ENCODE measurements around the gene LAMC3.

LAMC3 gene

DNA sequence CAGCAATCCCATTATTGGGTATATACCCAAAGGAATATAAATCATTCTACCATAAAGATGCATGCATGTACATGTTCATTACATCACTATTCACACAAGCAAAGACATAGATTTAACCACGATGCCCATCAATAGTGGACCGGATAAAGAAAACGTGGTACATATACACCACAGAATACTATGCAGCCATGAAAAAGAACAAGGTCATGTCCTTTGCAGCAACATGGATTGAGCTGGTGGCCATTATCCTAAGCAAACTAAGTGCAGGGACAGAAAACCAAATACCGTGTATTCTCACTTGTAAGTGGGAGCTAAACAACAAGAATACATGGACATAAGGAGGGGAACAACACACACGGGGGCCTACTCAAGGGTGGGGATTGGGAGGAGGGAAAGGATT is 33.8 kb upstream of the LAMC3 start:
- no peak for TF ChIP-seq TOX (CRISPR knock-in tag; IDR thresholded peaks at IDR 0.05; ENCODE audit: borderline replicate concordance)
- no peak for ATAC-seq

DNA sequence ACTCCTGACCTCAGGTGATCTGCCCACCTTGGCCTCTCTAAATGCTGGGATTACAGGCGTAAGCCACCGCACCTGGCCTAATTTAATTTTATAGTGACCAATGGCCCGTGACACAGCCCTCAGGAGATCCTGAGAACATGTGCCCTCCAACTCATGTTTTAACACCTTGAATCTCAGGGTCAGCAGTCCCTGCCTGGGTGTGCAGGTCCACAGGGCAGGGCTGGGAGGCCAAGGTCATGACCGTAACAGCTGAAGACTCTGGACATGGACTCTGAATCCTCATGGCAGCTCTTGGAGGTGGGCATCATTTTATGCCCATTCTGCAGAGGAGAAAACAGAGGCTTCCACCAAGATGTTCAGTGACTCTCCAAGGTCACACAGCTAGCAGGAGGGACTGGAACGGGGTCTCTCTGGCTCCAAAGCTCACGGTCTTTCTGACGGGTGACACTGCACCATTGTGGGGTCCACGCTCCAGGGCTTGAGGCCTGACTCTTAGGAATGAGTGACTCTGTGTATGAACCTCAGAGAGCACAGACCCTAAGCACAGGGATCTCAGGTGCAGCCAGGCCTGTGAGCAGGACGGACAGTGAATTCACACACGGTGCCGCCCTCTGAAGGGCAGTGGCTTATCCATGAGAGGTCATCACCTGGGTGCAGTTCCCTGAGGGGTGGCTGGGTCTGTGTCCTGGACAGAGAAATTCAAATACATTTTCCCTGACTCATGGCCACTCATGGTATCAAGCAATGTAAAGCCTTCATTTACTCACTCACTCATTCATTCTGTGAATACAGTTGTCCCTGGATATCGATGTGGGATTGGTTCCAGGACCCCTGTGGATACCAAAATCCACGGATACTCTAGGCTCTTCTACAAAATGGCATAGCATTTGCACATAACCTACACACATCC is 32.8 kb upstream of the LAMC3 start:
- TF ChIP-seq SNAI2 (CRISPR knock-in tag; IDR thresholded peaks at IDR 0.05) (no peak), ZNF565 (CRISPR knock-in tag; conservative IDR thresholded peaks at IDR 0.05; ENCODE audit: low read depth) (no peak), ZNF70 (CRISPR knock-in tag; IDR thresholded peaks at IDR 0.05) (no peak), ARNTL (CRISPR knock-in tag; IDR thresholded peaks at IDR 0.05; ENCODE audit: borderline replicate concordance, low read depth) (no peak), ZFP3 (CRISPR knock-in tag; IDR thresholded peaks at IDR 0.05) (no peak), ZNF8 (CRISPR knock-in tag; IDR thresholded peaks at IDR 0.05) (no peak), CREB5 (CRISPR knock-in tag; IDR thresholded peaks at IDR 0.05; ENCODE audit: low read depth) (no peak), TOX (CRISPR knock-in tag; IDR thresholded peaks at IDR 0.05; ENCODE audit: borderline replicate concordance) (no peak), POU6F1 (CRISPR knock-in tag; IDR thresholded peaks at IDR 0.05; ENCODE audit: borderline replicate concordance, low read depth) (no peak), PPARA (CRISPR knock-in tag; IDR thresholded peaks at IDR 0.05; ENCODE audit: borderline replicate concordance) (no peak), GLIS3 (CRISPR knock-in tag; IDR thresholded peaks at IDR 0.05) (no peak), ZFP30 (CRISPR knock-in tag; IDR thresholded peaks at IDR 0.05) (no peak), CSDC2 (CRISPR knock-in tag; IDR thresholded peaks at IDR 0.05) (no peak)
- TF ChIP-seq, protein P1, sequence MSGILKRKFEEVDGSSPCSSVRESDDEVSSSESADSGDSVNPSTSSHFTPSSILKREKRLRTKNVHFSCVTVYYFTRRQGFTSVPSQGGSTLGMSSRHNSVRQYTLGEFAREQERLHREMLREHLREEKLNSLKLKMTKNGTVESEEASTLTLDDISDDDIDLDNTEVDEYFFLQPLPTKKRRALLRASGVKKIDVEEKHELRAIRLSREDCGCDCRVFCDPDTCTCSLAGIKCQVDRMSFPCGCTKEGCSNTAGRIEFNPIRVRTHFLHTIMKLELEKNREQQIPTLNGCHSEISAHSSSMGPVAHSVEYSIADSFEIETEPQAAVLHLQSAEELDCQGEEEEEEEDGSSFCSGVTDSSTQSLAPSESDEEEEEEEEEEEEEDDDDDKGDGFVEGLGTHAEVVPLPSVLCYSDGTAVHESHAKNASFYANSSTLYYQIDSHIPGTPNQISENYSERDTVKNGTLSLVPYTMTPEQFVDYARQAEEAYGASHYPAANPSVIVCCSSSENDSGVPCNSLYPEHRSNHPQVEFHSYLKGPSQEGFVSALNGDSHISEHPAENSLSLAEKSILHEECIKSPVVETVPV (CRISPR knock-in tag; IDR thresholded peaks at IDR 0.05), result no peak
- no peak for ATAC-seq

- ATAC-seq, result no peak
- TF ChIP-seq, protein P1 (CRISPR knock-in tag; IDR thresholded peaks at IDR 0.05), result no peak
- TF ChIP-seq ARNTL (CRISPR knock-in tag; IDR thresholded peaks at IDR 0.05; ENCODE audit: borderline replicate concordance, low read depth), result no peak
- no peak for TF ChIP-seq RARB (CRISPR knock-in tag; IDR thresholded peaks at IDR 0.05)
- TF ChIP-seq POU6F1 (CRISPR knock-in tag; IDR thresholded peaks at IDR 0.05; ENCODE audit: borderline replicate concordance, low read depth), result no peak
- no peak for TF ChIP-seq ISL1 (CRISPR knock-in tag; IDR thresholded peaks at IDR 0.05)
- no peak for TF ChIP-seq GLIS3 (CRISPR knock-in tag; IDR thresholded peaks at IDR 0.05)
- TF ChIP-seq ZNF565 (CRISPR knock-in tag; conservative IDR thresholded peaks at IDR 0.05; ENCODE audit: low read depth), result no peak
- no peak for TF ChIP-seq ESRRG (CRISPR knock-in tag; IDR thresholded peaks at IDR 0.05)
- no peak for TF ChIP-seq BACH2 (CRISPR knock-in tag; IDR thresholded peaks at IDR 0.05; ENCODE audit: borderline replicate concordance)
Observed at GRCh38 chr9:130977811-130978221, 31.2 kb upstream of the LAMC3 start.

DNA sequence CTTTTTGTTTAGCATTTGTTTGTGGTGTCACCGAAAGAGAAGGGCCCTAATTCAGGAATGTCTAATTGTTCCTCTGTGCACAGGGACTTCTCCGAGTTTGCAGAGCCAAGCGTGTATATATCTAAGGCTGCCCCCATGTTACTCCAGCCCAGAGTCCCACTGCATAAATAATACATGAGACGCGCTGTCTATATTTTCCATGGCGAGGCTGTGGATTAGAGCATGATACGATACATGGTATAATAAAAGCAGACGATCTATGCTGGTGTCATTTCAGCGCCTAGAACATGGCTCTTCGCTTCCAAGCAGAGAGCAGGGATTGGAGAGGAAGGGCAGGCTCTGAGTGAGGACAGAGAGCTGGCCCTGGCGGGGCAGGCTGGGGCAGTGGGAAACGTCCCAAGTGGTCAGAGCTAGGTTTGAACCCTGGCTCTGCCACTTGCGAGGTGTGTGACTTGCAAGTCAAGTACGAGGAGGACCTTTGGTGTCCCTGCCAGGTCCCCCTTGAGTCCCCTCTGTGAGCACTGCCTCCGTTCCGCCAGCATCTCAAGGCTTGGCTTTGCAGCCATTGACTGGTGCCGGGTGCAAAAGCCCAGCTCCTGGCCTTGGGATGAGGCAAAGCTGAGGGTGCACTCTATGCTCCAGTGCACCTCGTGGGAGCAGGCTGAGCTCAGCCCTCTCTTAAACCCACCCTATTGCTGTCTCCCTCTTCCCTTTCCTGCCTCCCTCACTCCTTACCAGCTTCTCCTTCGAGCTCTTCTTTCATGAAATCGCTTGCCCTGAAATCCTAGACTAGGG is 29.2 kb upstream of the LAMC3 start:
- no peak for ATAC-seq
- TF ChIP-seq, protein P2, sequence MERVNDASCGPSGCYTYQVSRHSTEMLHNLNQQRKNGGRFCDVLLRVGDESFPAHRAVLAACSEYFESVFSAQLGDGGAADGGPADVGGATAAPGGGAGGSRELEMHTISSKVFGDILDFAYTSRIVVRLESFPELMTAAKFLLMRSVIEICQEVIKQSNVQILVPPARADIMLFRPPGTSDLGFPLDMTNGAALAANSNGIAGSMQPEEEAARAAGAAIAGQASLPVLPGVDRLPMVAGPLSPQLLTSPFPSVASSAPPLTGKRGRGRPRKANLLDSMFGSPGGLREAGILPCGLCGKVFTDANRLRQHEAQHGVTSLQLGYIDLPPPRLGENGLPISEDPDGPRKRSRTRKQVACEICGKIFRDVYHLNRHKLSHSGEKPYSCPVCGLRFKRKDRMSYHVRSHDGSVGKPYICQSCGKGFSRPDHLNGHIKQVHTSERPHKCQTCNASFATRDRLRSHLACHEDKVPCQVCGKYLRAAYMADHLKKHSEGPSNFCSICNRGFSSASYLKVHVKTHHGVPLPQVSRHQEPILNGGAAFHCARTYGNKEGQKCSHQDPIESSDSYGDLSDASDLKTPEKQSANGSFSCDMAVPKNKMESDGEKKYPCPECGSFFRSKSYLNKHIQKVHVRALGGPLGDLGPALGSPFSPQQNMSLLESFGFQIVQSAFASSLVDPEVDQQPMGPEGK (CRISPR knock-in tag; IDR thresholded peaks at IDR 0.05; ENCODE audit: borderline replicate concordance), result no peak
- TF ChIP-seq ISL1 (CRISPR knock-in tag; IDR thresholded peaks at IDR 0.05), result no peak
- no peak for TF ChIP-seq OSR1 (CRISPR knock-in tag; IDR thresholded peaks at IDR 0.05)
- no peak for TF ChIP-seq ZFP3 (CRISPR knock-in tag; IDR thresholded peaks at IDR 0.05)
- TF ChIP-seq TCF4 (CRISPR knock-in tag; IDR thresholded peaks at IDR 0.05; ENCODE audit: borderline replicate concordance), result no peak
- TF ChIP-seq ARNTL (CRISPR knock-in tag; IDR thresholded peaks at IDR 0.05; ENCODE audit: borderline replicate concordance, low read depth), result no peak
- TF ChIP-seq PPARA (CRISPR knock-in tag; IDR thresholded peaks at IDR 0.05; ENCODE audit: borderline replicate concordance), result no peak
- no peak for TF ChIP-seq POU6F1 (CRISPR knock-in tag; IDR thresholded peaks at IDR 0.05; ENCODE audit: borderline replicate concordance, low read depth)
- no peak for TF ChIP-seq ZNF8 (CRISPR knock-in tag; IDR thresholded peaks at IDR 0.05)
